Activated naive CD4-positive, alpha-beta T cell treated with anti-CD3 and anti-CD28 coated beads, Interleukin-2, amount 50 U/mL, for 72 hours (primary cell): ENCODE results near the gene SLC25A43. TPM values are rescaled to one million over a fixed set of nuclear protein-coding genes. Genes with fewer than 3 reads are reported as not detected.

Source experiments
- ATAC-seq, 2 donors: fragments of 150-1000 bp; cut with Tn5 transposase; 2 replicates each; pipeline ENCODE4 v1.10.0; 2021; ENCODE audit warnings: mild to moderate bottlenecking in 2 of 2, moderate library complexity in 2 of 2
- DNase-seq, 2 donors: peaks; one replicate each; pipeline ENCODE4 v3.0.0; 2021 to 2022; ENCODE audit warnings: low spot score in 2 of 2
- H3K27ac Mint-ChIP-seq, 2 donors: one replicate each; pipeline ENCODE4 v1.8.0; 2022; ENCODE audit warnings: mild to moderate bottlenecking in 2 of 2, mixed read lengths in 2 of 2
- H3K36me3 Mint-ChIP-seq, 2 donors: one replicate each; pipeline ENCODE4 v1.8.0; 2022; ENCODE audit warnings: mixed read lengths in 2 of 2
- H3K9me3 Mint-ChIP-seq, 2 donors: one replicate each; pipeline ENCODE4 v1.8.0; 2022; ENCODE audit warnings: mixed read lengths in 2 of 2
- total RNA-seq, 2 donors: library from RNA; stranded (reverse); gene quantifications; one replicate each; pipeline ENCODE4 v1.2.3, GENCODE V29; 2022

SLC25A43 gene
- total RNA-seq, 2 donors from 2014 or later = 1.8 to 9.2 TPM

DNA sequence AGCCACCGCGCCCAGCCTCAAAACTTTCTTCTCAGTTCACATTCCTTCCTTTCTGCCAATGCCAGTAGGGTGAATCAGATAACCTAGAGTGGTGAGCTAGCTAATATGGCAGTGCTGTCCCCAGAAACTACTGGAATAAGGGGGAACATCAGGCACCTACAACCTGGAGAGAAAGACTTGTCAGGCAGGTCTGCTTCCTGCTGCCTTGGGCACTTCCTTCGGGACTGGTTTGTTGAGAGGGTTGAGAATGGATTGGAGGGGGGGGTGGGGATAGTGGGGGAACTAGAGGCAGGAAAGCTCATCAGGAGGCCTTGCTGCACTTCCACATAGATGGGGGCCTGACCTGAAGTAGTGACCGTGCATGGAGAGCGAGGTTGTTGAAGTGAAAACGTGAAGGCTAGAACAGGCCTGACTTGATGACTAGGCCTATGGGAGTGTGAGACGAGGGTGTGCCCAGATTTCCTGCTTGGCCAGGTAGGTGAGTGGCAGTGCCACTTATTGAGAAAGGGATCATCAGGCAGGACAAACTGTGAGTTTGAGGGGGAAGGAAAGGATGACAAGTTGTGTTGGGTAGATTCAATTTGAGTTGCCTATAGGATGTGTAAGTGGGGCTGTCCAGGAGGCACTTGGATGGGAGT, 102.5 kb downstream of the SLC25A43 start:
- no peak overlapping the region for H3K27ac Mint-ChIP-seq
- H3K9me3 Mint-ChIP-seq = peaks cover 0 to 2% of the 10 kb centered on the region in 2 donors
- no peaks in the 10 kb centered on the region for H3K36me3 Mint-ChIP-seq
- ATAC-seq (no peak), DNase-seq (no peak)

DNA sequence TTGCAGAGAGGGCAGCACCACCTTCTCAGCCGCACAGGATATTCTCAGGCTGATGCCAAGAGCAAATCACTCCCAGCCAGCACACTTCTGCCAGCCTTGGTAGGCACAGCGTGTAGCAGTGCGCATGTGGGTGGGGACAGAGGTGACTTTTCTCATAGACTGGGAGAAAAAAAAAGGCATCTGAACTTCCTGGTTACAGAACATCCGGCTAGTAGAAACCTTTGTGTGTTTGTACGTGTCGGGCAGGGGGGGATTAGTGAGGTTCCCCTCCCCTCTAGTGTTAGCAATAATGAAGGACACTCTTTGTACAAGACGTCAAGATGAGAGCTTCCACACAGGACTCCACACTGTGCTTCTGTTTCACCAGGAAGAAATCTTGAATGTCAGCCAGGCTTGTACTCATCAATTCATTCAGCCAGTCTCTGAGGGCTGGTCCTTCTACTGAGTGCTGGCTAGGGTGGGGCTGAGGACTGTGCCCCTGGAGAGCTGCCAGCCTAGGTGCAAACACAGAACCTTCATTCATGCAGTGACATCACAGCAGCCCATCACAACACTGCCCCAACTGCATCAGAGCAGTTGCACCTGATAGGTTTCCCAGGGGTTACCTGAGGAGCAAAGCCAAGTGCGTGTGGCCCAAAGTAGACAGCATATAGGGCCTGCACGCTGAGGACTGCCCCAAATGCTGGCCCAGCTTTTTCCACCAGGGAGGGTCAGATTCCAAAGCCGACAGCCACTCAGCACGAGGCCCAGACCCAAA, 103.8 kb downstream of the SLC25A43 start:
- no peaks in the 10 kb centered on the region for H3K36me3 Mint-ChIP-seq
- peak overlapping the region; percentile 29 to 72 for H3K27ac Mint-ChIP-seq
- DNase-seq (no peak), ATAC-seq (peak; percentile 53 to 66)
- H3K9me3 Mint-ChIP-seq = no peaks in the 10 kb centered on the region

DNA sequence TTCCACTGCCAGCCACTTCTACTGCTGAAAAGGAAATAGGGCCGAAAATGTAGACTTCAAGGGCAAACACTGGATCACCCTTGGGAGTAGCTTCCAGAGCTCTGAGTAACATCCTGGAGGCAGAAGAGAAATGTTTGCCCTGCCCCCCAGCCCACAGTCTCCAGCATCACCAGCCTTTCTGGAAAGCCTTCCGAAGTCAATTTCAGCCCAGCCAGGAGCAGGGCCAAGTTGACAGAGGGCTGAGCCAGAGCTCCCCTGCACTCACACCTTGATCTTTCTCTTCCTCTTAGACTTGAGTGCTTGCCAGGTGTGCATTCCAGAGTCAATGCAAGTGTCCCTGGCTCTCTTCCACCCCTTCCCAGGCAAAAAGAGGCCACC, 104.3 kb downstream of the SLC25A43 start:
- Mint-ChIP-seq H3K27ac (no peak overlapping the region), H3K9me3 (no peaks in the 10 kb centered on the region), H3K36me3 (no peaks in the 10 kb centered on the region)
- DNase-seq (no peak), ATAC-seq (no peak)

Other genes starting within 250 kb of the SLC25A43 start
- 10 to 100 TPM; 22.2 to 35.0 TPM for gene PGRMC1, start 163.1 kb upstream of the SLC25A43 start, total RNA-seq
- gene SLC25A5, start 69.1 kb downstream of the SLC25A43 start, total RNA-seq = 100 to 1,000 TPM; 598 to 874 TPM
- gene STEEP1, start 166.1 kb downstream of the SLC25A43 start, total RNA-seq = 10 to 100 TPM; 22.0 to 25.5 TPM
- gene UBE2A, start 175.2 kb downstream of the SLC25A43 start, total RNA-seq = 10 to 100 TPM; 48.1 to 78.2 TPM
- gene NKRF, start 207.1 kb downstream of the SLC25A43 start, total RNA-seq = 10 to 100 TPM; 17.1 to 21.9 TPM